Loucy (cell line): ENCODE results near the gene TMEM132C.

Experiments
- CTCF ChIP-seq: fragments of 200-600 bp; sonication (generic); conservative IDR thresholded peaks from 2 replicates; pipeline ENCODE4 v1.5.1; 2014; ENCODE audit warnings: mild to moderate bottlenecking, antibody characterized with exemption, low read length
- EZH2phosphoT487 ChIP-seq: fragments of 200-600 bp; IDR thresholded peaks from 2 replicates; pipeline ENCODE4 v1.6.1; 2018; ENCODE audit warnings: antibody characterized with exemption, mild to moderate bottlenecking, moderate library complexity, borderline replicate concordance

DNA sequence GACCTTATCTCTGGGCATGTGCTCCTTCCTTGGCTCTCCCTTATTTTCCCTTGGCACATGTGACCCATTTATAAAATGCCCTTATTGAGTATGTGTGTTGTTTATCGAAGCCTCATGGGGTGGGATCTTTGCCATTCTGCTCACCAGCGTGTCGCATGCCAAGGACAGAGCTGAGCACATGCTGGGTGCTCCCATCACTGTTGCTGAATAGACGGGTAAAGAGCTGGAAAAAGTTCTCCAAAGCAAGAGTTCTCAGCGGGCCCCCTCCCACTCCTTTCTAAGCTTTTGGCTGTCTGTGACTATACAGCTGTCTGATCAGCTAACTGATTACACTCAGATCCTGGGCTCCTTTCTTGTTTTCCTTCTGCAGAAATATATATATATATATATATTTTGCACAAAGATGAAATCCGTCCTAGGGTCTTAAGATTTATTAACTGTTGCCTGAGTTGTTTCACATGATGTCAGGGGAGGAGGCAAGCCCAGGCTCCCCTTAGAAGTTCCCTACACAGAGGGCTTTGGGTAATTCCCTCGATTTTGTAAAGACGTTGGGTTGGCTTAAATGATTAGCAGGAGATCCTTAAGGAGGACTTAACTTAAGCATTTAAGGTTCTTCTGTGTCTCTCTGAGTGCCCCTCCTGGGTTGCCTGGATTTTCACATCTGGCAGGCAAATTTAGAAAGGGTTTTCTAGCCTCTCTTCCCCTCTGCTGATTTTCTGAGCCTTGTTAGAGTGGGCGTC is 71.6 kb downstream of the TMEM132C start:
- TF ChIP-seq CTCF (no peak), EZH2phosphoT487 (no peak)
